Epidermal melanocyte (primary cell): Measurements from ENCODE around the gene PLEKHB1.

Experiments used
- DNase-seq: peaks from one replicate; pipeline ENCODE4 v3.0.0; 2011; ENCODE audit warnings: low spot score; ENCODE audit not compliant: insufficient read length

Gene PLEKHB1

GRCh38 chr11:73645972-73646631, at the start of gene PLEKHB1:
PLEKHB1 (plus strand) TSS chr11:73646581; CDS start chr11:73646609, 28 bp downstream.
- no peak for DNase-seq

GRCh38 chr11:73597336-73597955, 48.9 kb upstream of the PLEKHB1 start:
- no peak for DNase-seq

- peak; percentile 97 for DNase-seq
These were observed 48.2 kb upstream of the PLEKHB1 start, which contains the start of gene FAM168A for GRCh38 chr11:73597956-73598718. FAM168A (minus strand) TSS chr11:73598112; CDS start chr11:73468474, 129,638 bp downstream.

- DNase-seq = no peak
These were observed 47.5 kb upstream of the PLEKHB1 start for GRCh38 chr11:73598719-73599379.

GRCh38 chr11:73612601-73613140, 33.7 kb upstream of the PLEKHB1 start:
- DNase-seq = no peak

- no peak for DNase-seq
These were observed 31.8 kb upstream of the PLEKHB1 start for GRCh38 chr11:73614591-73614990.

GRCh38 chr11:73622926-73623593, 23.3 kb upstream of the PLEKHB1 start:
- DNase-seq = no peak

- no peak for DNase-seq
These were observed 22.7 kb upstream of the PLEKHB1 start for GRCh38 chr11:73623686-73624085.

GRCh38 chr11:73625696-73626318, 20.6 kb upstream of the PLEKHB1 start:
- DNase-seq = peak; percentile 88

GRCh38 chr11:73629907-73630306, 16.5 kb upstream of the PLEKHB1 start:
- DNase-seq = no peak

- DNase-seq = no peak
These were observed 13.4 kb upstream of the PLEKHB1 start for GRCh38 chr11:73632996-73633395.

- no peak for DNase-seq
These were observed 12.4 kb upstream of the PLEKHB1 start for GRCh38 chr11:73633999-73634398.

GRCh38 chr11:73635721-73636120, 10.7 kb upstream of the PLEKHB1 start:
- no peak for DNase-seq

- DNase-seq = no peak
These were observed 10.1 kb upstream of the PLEKHB1 start for GRCh38 chr11:73636249-73636648.

GRCh38 chr11:73637012-73637411, 9.4 kb upstream of the PLEKHB1 start:
- DNase-seq = no peak

GRCh38 chr11:73640592-73640991, 5.8 kb upstream of the PLEKHB1 start:
- no peak for DNase-seq

- no peak for DNase-seq
These were observed 4.7 kb upstream of the PLEKHB1 start for GRCh38 chr11:73641668-73642067.

- no peak for DNase-seq
These were observed 1.0 kb upstream of the PLEKHB1 start for GRCh38 chr11:73645121-73645969.

GRCh38 chr11:73647459-73648100, 1.2 kb downstream of the PLEKHB1 start:
- peak; percentile 81 for DNase-seq
